SHP77 (cell line): Measurements from ENCODE around the gene HS6ST1.
A peak's percentile ranks its signal among the peaks of the same experiment; 100 is the strongest.

Experiments used
- DNase-seq, 2 experiments: peaks; one replicate each; lab custom pipeline; 2025; lab: John Stamatoyannopoulos, UW

HS6ST1 gene

DNA sequence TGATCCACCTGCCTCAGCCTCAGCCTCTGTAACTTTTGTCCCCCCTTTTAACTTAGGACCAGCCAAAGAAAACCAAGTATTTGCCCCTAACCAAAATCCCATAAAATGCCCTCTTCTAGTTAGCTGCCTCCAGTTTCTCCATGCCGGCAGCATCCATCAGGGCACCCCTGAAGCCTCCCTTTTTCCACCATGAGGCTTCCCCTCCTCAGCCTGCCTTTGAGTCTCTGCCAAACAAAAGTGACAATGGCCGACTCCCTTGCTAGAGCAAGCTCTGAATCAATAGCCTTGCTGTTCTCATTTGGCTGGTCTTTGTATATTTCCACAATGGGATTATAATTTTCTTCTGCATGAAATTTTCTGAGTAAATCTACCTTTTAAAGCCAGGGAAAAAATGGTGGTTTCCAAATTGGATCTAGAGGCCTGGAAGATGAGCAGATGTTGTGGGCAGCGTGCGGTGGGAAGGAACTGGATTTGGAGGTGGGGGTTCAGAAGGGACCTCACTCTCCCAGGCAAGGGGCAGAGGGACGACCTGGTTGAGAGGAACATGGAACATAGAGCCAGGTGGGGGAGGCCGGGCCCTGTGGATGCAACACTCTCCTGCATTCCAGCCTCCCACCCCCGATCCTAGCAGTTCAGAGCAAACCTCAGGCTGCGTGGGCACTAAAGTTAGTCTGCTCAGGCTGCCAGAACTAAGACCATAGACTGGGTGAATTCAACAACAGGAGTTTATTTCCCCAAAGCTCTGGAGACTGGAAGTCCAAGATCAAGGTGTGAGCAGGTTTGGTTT lies 80.6 kb downstream of the HS6ST1 start:
- DNase-seq = no peak

DNA sequence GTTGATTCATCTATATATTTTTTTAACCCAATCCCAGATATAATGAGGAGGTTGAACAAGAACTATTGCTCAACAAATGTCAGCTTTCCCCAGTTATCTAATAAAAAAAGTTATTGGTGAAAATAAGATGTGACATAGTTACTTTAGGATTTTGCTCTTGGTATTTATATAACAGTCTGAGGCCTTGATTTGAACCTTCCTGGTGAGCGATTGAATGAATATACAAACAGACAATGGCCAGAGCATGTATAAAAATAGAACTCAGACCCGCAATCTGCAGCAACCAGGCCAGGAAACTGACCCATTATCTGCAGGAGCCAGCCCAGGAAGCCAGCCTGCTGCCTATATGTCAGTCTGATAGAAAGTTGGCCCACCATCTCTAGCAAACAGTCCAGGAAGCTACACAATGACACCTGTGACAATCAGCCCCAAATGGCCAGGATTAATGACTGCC lies 81.6 kb downstream of the HS6ST1 start:
- no peak for DNase-seq

DNA sequence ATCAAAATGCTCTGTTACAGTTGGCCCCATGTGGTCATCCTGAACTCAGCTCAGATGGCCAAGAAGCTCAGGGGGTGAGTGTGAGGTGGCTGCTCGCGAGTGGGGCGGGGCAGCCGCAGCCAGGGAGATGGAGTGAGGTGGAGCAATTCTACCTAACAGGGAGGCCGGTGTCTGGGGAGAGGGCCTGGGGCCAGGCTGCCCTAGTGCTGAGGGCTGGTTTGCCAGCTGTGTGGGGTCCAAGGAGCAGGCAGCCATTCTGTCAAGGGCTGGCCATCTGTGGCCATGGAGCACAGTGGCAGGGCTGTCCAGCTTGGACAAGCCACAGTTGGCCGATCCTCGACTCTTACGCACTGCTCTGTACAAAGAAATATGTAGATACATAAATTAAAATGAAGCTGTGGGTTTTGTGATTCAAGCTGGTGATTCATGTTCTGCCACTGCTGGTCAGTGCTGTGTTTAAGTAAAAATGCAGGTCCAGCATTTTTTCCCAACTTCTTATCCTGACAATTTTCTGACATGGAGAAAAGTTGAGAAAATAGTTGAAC lies 82.1 kb downstream of the HS6ST1 start:
- no peak for DNase-seq

DNA sequence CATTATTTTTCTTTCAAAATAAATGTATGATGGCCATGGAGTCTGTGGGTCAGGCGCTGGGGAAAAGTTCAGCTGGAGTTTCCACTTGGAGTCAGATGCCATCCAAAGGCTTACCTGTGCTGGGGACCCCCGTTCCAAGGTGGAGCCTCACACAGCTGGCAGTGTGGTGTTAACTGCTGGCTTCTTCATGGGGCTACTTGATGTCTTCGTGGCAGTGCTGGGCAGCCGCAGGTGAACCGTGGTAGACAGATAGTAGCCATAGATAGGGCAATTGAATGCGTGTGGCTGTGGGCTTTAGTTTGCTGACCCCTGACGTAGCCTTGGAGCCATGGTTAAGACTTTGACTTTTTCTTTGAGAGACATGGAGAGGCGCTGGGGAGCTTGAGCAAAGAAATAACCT lies 83.1 kb downstream of the HS6ST1 start:
- DNase-seq = no peak

DNA sequence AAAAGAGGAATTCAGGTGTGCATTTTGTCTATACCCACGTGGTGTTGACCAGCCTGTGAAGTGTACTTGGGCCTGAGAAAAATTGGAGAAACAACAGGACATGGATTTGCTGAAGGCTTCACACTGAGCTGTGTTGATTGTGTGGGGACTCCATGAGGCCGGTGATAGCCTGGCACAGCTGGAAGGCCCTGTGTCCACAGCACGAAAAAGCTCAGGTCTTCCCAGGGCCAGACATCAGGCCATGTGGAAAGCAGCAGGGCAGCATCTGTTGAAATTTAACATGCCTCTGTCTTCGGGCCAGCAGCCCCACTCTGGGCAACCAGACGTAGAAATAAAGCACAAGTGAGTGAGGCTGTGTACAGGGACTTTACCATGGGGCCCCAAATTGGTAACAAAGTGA lies 84.1 kb downstream of the HS6ST1 start:
- no peak for DNase-seq

DNA sequence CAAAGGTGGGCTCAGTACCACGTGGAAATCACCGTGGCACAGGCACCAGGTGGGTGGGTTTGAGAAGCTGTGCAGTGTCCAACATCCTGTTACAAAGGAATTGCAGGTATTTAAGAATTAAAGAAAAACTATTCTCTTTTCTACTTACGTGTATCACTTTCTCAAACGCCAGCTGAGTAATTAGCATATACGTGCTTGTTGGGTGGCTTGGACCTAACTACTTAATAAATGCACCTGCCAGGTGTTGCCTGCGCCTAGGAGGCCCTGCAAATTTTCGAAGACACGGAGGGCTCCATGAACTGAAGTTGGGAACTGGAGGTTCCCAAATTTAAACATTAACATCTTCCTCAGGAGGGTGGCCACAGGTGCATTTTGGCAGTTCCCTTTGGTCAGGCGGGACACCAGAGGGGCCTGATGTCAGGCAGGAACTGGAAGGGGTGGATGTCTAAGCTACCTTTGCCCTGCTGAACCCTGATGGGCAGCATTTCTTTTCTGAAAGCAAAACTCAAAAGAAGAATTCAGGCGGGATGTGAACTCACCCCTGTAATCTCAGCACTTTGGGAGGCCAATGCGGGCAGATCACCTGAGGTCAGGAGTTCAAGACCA lies 84.8 kb downstream of the HS6ST1 start:
- DNase-seq = no peak

DNA sequence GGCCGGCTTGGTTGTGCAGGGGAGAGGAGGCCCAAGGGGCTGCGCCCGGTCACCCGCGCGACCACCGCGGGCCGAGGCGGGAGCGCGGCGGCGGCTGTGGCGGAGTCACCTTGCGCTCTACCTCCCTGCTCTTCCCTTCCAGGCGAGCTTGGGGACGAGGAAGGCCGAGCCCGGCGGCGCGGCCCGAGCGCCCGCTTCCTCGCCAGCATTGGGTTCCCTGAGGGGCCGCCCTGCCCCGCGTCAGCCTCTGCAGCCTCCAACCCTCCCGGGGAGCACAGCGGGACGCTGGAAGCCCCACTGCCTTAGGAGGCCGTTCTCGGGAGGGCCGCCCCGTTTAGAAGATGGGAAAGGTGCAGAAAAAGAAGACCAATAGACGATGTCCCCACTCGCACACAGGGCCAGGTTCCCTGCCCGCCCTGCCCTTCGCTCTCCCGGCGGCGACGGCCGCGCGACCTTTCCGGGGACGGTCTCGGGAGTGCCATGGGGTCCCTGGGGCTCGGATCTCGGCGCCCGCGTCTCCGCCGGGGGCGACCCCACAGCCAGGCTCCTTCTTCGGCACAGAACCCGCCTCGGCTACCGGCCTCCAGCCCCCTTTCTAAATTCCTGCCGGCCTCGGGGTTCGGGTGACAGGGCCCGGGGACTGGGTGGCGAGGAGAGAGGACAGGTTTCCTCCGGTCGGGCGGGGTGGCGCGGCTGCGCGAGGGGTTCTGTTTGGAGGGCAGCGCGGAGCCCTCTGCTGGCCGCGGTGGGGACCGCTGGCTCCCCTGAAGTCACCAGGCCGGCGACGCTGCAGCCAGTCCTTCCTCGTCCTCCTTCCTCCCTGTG lies 85.5 kb downstream of the HS6ST1 start:
- DNase-seq = peak; percentile 46 to 79

DNA sequence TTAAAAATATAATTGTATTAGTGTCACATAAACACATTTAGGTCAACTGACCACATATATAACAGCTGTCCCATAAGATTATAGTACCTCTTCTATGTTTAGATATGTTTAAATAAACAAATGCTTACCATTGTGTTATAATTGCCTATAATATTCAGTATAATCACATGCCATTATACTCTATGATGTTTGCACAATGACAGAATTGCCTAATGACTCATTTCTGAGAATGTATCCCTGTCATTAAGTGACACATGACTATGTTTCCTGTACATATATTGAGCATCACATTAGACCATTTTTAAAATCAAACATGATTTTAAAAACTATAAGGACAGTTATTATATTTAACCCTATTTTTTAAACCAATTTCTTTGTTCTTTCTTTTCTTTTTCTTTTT lies 89.8 kb downstream of the HS6ST1 start:
- DNase-seq = no peak

DNA sequence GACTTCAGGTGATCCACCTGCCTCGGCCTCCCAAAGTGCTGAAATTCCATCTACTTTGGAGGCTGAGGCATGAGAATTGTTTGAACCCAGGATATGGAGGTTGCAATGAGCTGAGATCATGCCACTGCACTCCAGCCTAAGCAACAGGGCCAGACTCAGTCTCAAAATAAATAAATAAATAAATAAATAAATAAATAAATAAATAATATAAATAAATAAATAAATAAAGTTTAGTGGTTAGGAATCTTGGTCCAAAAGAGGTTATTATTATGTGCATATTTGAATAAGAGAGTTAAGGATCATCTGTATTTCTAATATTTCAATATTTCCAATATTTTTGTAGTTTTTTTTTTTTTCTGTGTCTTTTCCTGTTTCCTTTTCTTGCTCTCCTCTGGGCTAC lies 90.8 kb downstream of the HS6ST1 start:
- DNase-seq = no peak

DNA sequence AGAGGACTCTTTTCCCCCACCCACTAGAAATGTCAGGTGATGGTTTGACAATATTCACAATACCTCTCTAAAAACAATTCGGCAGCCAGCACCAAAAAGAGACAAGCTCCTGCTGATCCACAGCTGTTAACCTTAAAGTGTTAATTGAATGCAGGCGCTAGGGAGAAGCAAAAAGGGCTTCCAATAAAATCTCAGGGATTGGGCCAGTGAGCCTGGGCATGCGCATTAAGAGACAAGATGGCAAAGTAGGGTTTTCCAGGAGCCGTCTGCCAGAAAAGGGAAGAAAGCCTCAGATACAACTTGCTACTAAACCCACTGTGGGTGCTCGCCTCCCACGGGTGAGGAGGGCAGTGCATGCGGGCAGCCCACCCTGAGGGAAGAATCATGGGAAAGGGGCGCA lies 98.8 kb downstream of the HS6ST1 start:
- no peak for DNase-seq

DNA sequence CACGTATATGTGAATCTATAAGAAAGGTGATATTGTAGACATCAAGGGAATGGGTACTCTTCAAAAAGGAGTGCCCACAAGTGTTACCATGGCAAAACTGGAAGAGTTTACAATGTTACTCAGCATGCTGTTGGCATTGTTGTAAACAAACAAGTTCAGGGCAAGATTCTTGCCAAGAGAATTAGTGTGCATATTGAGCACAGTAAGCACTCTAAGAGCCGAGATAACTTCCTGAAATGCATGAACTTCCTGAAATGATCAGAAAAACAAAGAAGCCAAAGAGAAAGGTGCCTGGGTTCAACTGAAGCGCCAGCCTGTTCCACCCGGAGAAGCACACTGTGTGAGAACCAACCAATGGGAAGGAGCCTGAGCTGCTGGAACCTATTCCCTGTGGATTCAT lies 101.0 kb downstream of the HS6ST1 start:
- no peak for DNase-seq

DNA sequence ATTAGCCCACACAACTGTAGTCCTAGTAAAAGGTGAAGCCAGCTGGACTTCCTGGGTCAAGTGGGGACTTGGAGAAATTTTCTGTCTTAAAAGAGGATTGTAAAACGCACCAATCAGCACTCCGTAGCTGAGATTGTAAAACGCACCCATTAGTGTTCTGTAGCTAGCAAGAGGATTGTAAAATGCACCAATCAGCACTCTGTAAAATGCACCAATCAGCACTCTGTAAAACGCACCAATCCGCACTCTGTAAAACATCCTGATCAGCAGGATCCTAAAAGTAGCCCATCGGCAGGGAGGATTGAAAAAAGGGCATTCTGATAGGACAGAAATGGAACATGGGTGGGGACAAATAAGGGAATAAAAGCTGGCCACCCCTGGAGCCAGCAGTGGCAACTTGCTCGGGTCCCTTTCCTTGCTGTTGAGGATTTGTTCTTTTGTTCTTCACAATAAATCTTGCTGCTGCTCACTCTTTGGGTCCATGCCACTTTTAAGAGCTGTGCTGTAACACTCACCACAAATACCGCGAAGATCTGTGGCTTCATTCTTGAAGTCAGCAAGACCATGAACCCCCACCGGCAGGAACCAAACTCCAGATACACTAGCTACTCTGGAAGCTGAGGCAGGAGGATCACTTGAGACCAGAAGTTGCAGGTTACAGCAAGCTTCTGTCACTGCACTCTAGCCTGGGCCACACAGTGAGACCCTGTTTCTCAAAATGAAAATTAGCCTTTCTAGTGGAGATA lies 102.6 kb downstream of the HS6ST1 start:
- DNase-seq = no peak
